B cell (primary cell): Measurements from ENCODE around the gene URAD. TPM values are rescaled to one million over a fixed set of nuclear protein-coding genes. Genes with fewer than 3 reads are reported as not detected.
A peak's percentile ranks its signal among the peaks of the same experiment; 100 is the strongest.

ENCODE experiments used
- ATAC-seq: fragments of 200-7000 bp; cut with Tn5 transposase; one replicate; pipeline ENCODE4 v1.10.0; 2021; ENCODE audit warnings: low read depth, mild to moderate bottlenecking, moderate number of reproducible peaks, moderate library complexity
- CTCF ChIA-PET: fragments of 350-600 bp; sonication (Branson Sonifier 250); formaldehyde crosslinking; loops from one replicate; lab custom pipeline; 2021; ENCODE audit warnings: antibody characterized with exemption, inconsistent platforms; lab: Charles Lee
- POLR2A ChIA-PET: fragments of 350-600 bp; sonication (Branson Sonifier 250); formaldehyde crosslinking; loops from one replicate; lab custom pipeline; 2021; ENCODE audit warnings: antibody characterized with exemption; lab: Charles Lee
- DNase-seq: peaks from one replicate; pipeline ENCODE4 v3.0.0; 2013
- H2AFZ ChIP-seq: 2 replicates; pipeline ENCODE4 v1.6.1; 2012; ENCODE audit warnings: mild to moderate bottlenecking, low read depth, low read length; ENCODE audit not compliant: insufficient read depth, poor library complexity, severe bottlenecking
- H3K27ac ChIP-seq, 2 donors: 1 replicate in 1 of 2; 2 replicates in 1 of 2; pipeline ENCODE4 v1.5.1; 2012 to 2013; ENCODE audit warnings: low read length in 2 of 2, mild to moderate bottlenecking in 2 of 2, moderate library complexity in 1 of 2
- H3K27me3 ChIP-seq, 4 experiments: fragments of 200-600 bp in 1 of 4; sonication (generic) in 1 of 4; replicated peaks in 1 of 4; 1 replicate in 2 of 4; 2 replicates in 2 of 4; pipeline versions ENCODE4 v1.6.1 to v1.7.0; 2013 to 2016; ENCODE audit warnings: low read length in 3 of 4, mild to moderate bottlenecking in 2 of 4, mixed read lengths in 1 of 4, moderate library complexity in 1 of 4; ENCODE audit not compliant: insufficient read depth in 4 of 4, control insufficient read depth in 3 of 4; ENCODE audit errors: control extremely low read depth in 1 of 4
- H3K36me3 ChIP-seq, 2 experiments: replicated peaks in 1 of 2; 1 replicate in 1 of 2; 2 replicates in 1 of 2; pipeline versions ENCODE4 v1.6.1 to v1.7.1; 2013; ENCODE audit warnings: low read length in 1 of 2; ENCODE audit not compliant: insufficient read depth in 2 of 2, control insufficient read depth in 1 of 2; ENCODE audit errors: control extremely low read depth in 1 of 2, extremely low read depth in 1 of 2
- H3K4me1 ChIP-seq, 2 donors: fragments of 200-600 bp in 1 of 2; sonication (generic) in 1 of 2; 1 replicate in 1 of 2; 2 replicates in 1 of 2; pipeline versions ENCODE4 v1.5.1 to v1.6.1; 2013 to 2017; ENCODE audit warnings: low read length in 2 of 2; ENCODE audit not compliant: control insufficient read depth in 2 of 2, insufficient read depth in 2 of 2
- H3K4me2 ChIP-seq: replicated peaks from 2 replicates; pipeline ENCODE3; 2012; ENCODE audit warnings: mild to moderate bottlenecking, low read depth, low read length; ENCODE audit not compliant: poor library complexity, severe bottlenecking
- H3K4me3 ChIP-seq, 5 experiments: fragments of 200-600 bp in 1 of 5; sonication (generic) in 1 of 5; 1 replicate in 3 of 5; 2 replicates in 2 of 5; pipeline versions ENCODE4 v1.5.1 to v1.7.0; 2011 to 2016; ENCODE audit warnings: low read length in 4 of 5, mild to moderate bottlenecking in 4 of 5, low read depth in 2 of 5, control low read depth in 1 of 5, moderate library complexity in 1 of 5; ENCODE audit not compliant: insufficient read depth in 1 of 5; ENCODE audit errors: control extremely low read depth in 1 of 5, extremely low read depth in 1 of 5
- H3K79me2 ChIP-seq: fragments of 200-600 bp; sonication (generic); one replicate; pipeline ENCODE4 v1.6.0; 2016; ENCODE audit warnings: low read length; ENCODE audit not compliant: control insufficient read depth, insufficient read depth
- H3K9ac ChIP-seq: fragments of 200-600 bp; sonication (generic); 2 replicates; pipeline ENCODE4 v1.6.1; 2017; ENCODE audit warnings: mild to moderate bottlenecking, low read length, moderate library complexity
- H3K9me3 ChIP-seq, 3 donors: one replicate each; pipeline versions ENCODE4 v1.6.1 to v1.7.1; 2013; ENCODE audit warnings: low read length in 2 of 3; ENCODE audit not compliant: control insufficient read depth in 2 of 3, insufficient read depth in 1 of 3; ENCODE audit errors: control extremely low read depth in 1 of 3
- H4K20me1 ChIP-seq: 2 replicates; pipeline ENCODE4 v1.6.0; 2012; ENCODE audit warnings: mild to moderate bottlenecking, low read length; ENCODE audit not compliant: insufficient read depth, control insufficient read depth, poor library complexity, severe bottlenecking
- H3K27ac Mint-ChIP-seq: one replicate; pipeline ENCODE4 v1.8.0; 2021; ENCODE audit warnings: mixed read lengths
- H3K27me3 Mint-ChIP-seq: one replicate; pipeline ENCODE4 v1.8.0; 2021; ENCODE audit warnings: mixed read lengths
- H3K4me1 Mint-ChIP-seq: one replicate; pipeline ENCODE4 v1.8.0; 2021; ENCODE audit warnings: mixed read lengths
- H3K4me3 Mint-ChIP-seq: one replicate; pipeline ENCODE4 v1.8.0; 2021; ENCODE audit warnings: mixed read lengths
- H3K9me3 Mint-ChIP-seq: one replicate; pipeline ENCODE4 v1.8.0; 2022; ENCODE audit warnings: mixed read lengths; ENCODE audit not compliant: insufficient read depth
- CTCF ChIP-seq: fragments of 200-600 bp; IDR thresholded peaks from one replicate; pipeline ENCODE4 v1.8.0; 2022; ENCODE audit warnings: antibody characterized with exemption, mild to moderate bottlenecking
- EZH2 ChIP-seq: IDR thresholded peaks from 2 replicates; pipeline ENCODE4 v1.6.1; 2012; ENCODE audit warnings: borderline replicate concordance, low read depth, mild to moderate bottlenecking, moderate library complexity, low read length; ENCODE audit not compliant: insufficient read depth, poor library complexity, severe bottlenecking
- WGBS: methylation state at CpG from one replicate; pipeline ENCODE4 v1.1.5; 2013; ENCODE audit warnings: missing lambda C conversion rate; ENCODE audit not compliant: insufficient coverage; 5-methylcytosine and 5-hydroxymethylcytosine counted together
- intact Hi-C: fragments of 100-400 bp; cut with micrococcal nuclease; formaldehyde crosslinking; loops from one replicate; pipeline ENCODE4 v1.10.0; 2022
- polyA plus RNA-seq: library from polyadenylated mRNA; depleted of rRNA; stranded (reverse); fragments of >200 nt; gene quantifications from 2 replicates; pipeline ENCODE4 v1.2.3, GENCODE V29; 2012
- total RNA-seq, 2 donors: library from RNA; stranded (reverse); fragments of 120-200 nt in 1 of 2; gene quantifications; 1 replicate in 1 of 2; 2 replicates in 1 of 2; pipeline versions ENCODE4 v1.2.3 to v1.2.4, GENCODE V29; 2013 to 2022

URAD gene
- total and polyA plus RNA-seq, 2 donors (not counting 1 experiment from before 2014, with no cell fraction given): not detected

GRCh38 chr13:28035146-28035782, 46.8 kb upstream of the URAD start:
- WGBS: 58% methylated on average over 4 of the region's 6 CpGs
- H3K27me3 Mint-ChIP-seq: no peaks in the 10 kb centered on the region
- H2AFZ ChIP-seq: no peak overlapping the region
- TF ChIP-seq EZH2: no peak
- TF ChIP-seq CTCF: no peak
- no peaks in the 10 kb centered on the region for H3K36me3 ChIP-seq
- no peak overlapping the region for H3K9ac ChIP-seq
- ChIA-PET POLR2A (no interaction called here), CTCF (no interaction called here)
- no peak overlapping the region for H3K4me2 ChIP-seq
- ATAC-seq (no peak), DNase-seq (no peak)
- H3K27ac Mint-ChIP-seq: peak overlapping the region; percentile 39
- H3K27ac ChIP-seq: no peak overlapping the region
- H4K20me1 ChIP-seq: no peaks in the 10 kb centered on the region
- peaks cover 3% of the 10 kb centered on the region for H3K9me3 Mint-ChIP-seq
- H3K4me1 Mint-ChIP-seq: peaks cover 45% of the 10 kb centered on the region
- peaks cover 0 to 11% (median 0%) of the 10 kb centered on the region in 3 donors for H3K9me3 ChIP-seq
- intact Hi-C loops: no loop called here
- H3K4me3 Mint-ChIP-seq: no peak overlapping the region
- H3K27me3 ChIP-seq: no peaks in the 10 kb centered on the region
- H3K79me2 ChIP-seq: no peaks in the 10 kb centered on the region
- H3K4me1 ChIP-seq: peaks cover 25 to 31% of the 10 kb centered on the region in 2 donors
- no peak overlapping the region for H3K4me3 ChIP-seq

- Histone ChIP-seq H3K9me3 (peaks cover 0 to 11% (median 0%) of the 10 kb centered on the region in 3 donors), H3K27me3 (no peaks in the 10 kb centered on the region), H3K4me1 (peaks cover 25 to 31% of the 10 kb centered on the region in 2 donors), H4K20me1 (no peaks in the 10 kb centered on the region), H3K4me2 (no peak overlapping the region), H3K79me2 (no peaks in the 10 kb centered on the region), H3K9ac (no peak overlapping the region), H2AFZ (no peak overlapping the region), H3K4me3 (no peak overlapping the region), H3K36me3 (no peaks in the 10 kb centered on the region), H3K27ac (no peak overlapping the region)
- intact Hi-C loops: no loop called here
- ChIA-PET CTCF (no interaction called here), POLR2A (interaction anchor here (0.5 kb wide), 1 partner anchor 104 kb away, joined by 3 read pairs; the partner anchor contains the start of gene PAN3)
- DNase-seq (no peak), ATAC-seq (no peak)
- 100% methylated on average over 4 of the region's 8 CpGs for WGBS
- H3K9me3 Mint-ChIP-seq: peaks cover 3% of the 10 kb centered on the region
- no peak for TF ChIP-seq EZH2
- TF ChIP-seq CTCF: no peak
- no peak overlapping the region for H3K27ac Mint-ChIP-seq
- H3K4me3 Mint-ChIP-seq: no peak overlapping the region
- no peaks in the 10 kb centered on the region for H3K27me3 Mint-ChIP-seq
- peaks cover 48% of the 10 kb centered on the region for H3K4me1 Mint-ChIP-seq
Measured at GRCh38 chr13:28033894-28034655, 45.6 kb upstream of the URAD start.
